IPS-18a (cell line): Measurements from ENCODE around the gene ADCY5.

Experiments used
- H3K27ac ChIP-seq: one replicate; pipeline ENCODE4 v1.5.1; 2013; ENCODE audit warnings: low read length
- H3K27me3 ChIP-seq: one replicate; pipeline ENCODE4 v1.6.1; 2013; ENCODE audit warnings: mild to moderate bottlenecking, low read length; ENCODE audit not compliant: control insufficient read depth, insufficient read depth
- H3K36me3 ChIP-seq: one replicate; pipeline ENCODE4 v1.6.1; 2013; ENCODE audit warnings: low read depth, low read length; ENCODE audit not compliant: control insufficient read depth
- H3K4me1 ChIP-seq: one replicate; pipeline ENCODE4 v1.6.1; 2013; ENCODE audit warnings: low read depth, low read length; ENCODE audit not compliant: control insufficient read depth
- H3K4me3 ChIP-seq: one replicate; pipeline ENCODE4 v1.5.1; 2013; ENCODE audit warnings: low read length
- H3K9ac ChIP-seq: one replicate; pipeline ENCODE4 v1.6.1; 2013; ENCODE audit warnings: mild to moderate bottlenecking, low read length, moderate library complexity
- H3K9me3 ChIP-seq: one replicate; pipeline ENCODE4 v1.6.1; 2013; ENCODE audit warnings: low read depth, low read length; ENCODE audit not compliant: control insufficient read depth

The ADCY5 gene

DNA sequence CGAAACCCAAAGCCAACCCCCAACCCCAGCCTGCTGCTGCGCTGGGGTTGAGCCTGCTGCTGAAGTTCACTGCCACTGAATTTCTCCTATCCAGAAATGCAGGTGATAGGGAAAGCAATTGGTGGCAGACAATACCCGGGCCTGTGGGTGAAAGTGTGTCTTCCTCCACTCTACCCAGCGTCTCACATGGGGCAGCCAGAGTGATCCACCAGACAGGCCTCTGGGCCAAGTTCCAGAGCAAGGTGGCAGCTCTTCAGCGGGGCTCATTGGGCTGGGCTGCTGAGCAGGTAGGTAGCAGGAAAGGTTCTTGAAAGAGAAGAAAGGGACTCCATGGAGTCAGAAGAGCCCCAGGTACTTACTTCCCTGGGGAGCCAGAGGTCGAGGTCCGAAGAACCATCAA is 6.0 kb downstream of the ADCY5 start:
- Histone ChIP-seq H3K9ac (no peak overlapping the region), H3K9me3 (no peaks in the 10 kb centered on the region), H3K4me3 (no peak overlapping the region), H3K4me1 (no peaks in the 10 kb centered on the region), H3K27me3 (peaks cover 25% of the 10 kb centered on the region), H3K36me3 (no peaks in the 10 kb centered on the region), H3K27ac (no peak overlapping the region)

DNA sequence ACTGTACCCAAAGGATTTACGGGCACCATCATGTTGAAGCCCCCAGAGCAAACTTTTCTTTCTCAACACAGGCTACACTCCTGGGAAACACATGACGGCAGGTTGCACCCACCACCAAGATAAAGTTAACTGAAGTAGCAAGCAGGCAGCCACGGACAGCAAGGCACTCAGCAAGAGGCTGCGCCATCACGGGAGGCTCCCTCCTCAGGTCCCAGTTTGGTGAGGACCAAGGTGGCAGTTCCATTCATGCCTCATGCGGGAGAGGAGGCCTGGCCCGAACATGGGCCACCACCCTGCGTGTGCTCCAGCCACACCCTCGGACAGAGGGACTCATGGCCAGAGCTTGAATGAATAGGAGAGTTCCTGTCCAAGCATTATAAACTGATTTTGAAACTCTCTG is 6.8 kb downstream of the ADCY5 start:
- H3K4me3 ChIP-seq = no peak overlapping the region
- no peak overlapping the region for H3K27ac ChIP-seq
- no peak overlapping the region for H3K9ac ChIP-seq
- H3K36me3 ChIP-seq = no peaks in the 10 kb centered on the region
- H3K27me3 ChIP-seq = peaks cover 18% of the 10 kb centered on the region
- H3K9me3 ChIP-seq = no peaks in the 10 kb centered on the region
- no peaks in the 10 kb centered on the region for H3K4me1 ChIP-seq

DNA sequence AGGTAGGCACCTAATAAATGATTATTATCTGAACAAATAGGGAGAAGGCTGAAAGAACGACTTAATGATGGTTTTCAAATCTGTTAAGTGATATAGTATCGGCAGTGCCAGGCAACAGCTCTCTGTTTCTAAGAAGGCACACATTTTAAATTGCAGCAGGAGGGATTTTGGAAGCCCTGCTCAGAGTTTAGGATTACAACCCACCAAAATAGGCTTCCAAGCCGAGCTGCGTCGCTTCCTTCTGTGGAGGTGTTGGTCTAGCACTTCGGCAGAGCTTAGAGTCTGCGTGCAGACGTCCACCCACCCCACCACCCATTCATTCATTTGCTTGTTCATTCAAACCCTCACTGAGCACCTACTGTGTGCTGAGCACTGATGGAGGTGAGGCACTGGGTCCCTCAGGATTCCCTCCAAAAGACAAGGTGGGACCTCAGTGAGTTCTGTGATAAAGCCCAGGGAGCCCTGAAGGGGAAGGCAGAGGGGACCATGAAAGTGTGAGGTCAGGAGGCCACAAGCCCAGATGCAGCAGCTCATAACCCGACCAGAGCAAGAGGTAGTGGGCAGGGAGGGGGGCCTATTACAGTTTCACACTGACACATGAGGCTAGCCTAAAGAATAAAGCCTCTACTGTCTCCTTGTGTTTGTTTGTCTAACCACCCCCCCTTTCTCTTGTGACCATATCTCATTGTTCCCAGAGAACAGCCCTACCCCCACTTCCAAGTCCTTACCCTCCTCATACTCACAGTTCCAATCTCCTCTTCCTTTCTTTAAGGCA is 8.9 kb downstream of the ADCY5 start:
- H3K4me1 ChIP-seq = no peaks in the 10 kb centered on the region
- no peak overlapping the region for H3K4me3 ChIP-seq
- H3K36me3 ChIP-seq = no peaks in the 10 kb centered on the region
- H3K9ac ChIP-seq = no peak overlapping the region
- H3K27ac ChIP-seq = no peak overlapping the region
- H3K27me3 ChIP-seq = no peaks in the 10 kb centered on the region
- H3K9me3 ChIP-seq = no peaks in the 10 kb centered on the region

DNA sequence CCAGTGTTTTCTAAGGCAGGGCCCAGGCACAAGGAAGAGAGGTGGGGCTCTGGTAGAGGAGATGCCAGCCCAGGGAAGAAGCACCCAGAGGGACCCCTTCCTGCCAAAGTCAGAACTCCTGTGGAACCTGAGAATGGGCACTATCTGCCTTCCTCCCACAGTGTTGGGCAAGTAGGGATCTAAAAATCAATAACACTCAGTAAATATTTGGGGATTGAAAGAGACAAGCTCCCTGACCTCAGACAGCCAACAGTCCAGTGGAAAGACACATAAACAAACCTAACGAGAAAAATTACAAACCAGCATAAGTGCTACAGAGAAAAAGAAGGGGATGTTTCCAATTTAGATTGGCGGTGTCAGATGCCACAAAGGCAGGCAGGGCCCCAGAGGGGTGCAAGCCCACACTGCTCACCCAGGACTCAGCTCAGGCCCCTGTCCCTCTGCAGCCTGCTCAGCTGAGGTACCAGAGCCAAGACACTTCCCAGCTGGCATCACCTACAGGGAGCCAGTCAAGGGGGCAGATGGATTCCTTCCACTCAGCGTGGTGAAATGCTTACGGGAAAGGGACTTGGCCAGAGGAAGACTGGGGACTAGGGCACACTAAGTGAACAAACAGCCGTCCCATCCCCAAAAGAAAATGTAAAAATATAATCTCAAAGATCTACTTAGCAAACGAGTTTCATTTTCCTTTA is 15.9 kb downstream of the ADCY5 start:
- Histone ChIP-seq H3K9ac (no peak overlapping the region), H3K36me3 (no peaks in the 10 kb centered on the region), H3K27ac (no peak overlapping the region), H3K4me3 (no peak overlapping the region), H3K4me1 (no peaks in the 10 kb centered on the region), H3K27me3 (no peaks in the 10 kb centered on the region), H3K9me3 (no peaks in the 10 kb centered on the region)

DNA sequence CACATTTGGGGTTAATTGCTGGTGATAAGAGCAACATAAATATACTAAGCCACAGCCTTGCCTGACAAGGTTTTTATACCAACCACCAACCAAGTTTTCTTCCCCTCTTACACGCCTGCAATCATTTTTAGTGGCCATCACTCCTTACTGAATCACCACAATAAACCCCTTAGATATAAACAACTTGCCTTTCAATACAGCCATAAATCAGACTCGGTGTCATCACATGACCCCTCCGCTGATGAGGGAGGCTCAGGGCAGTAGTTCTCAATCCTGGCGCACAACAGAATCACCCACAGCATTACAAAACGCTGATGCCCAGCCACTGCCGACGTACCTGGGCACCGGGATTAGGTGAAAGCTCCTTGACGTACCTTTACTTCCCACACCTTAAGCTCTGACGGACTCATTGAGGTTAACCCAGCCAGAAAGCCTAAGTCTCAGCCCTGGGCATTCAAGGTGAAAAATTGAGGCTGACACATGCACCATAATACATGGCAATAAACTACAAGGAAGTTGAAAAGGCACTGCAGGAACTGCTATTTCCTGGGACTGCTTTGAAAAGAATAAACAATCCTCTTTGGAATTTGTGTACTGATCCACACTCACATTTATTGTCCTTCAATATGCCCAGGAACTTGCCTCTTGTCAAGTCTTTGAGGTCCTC is 17.1 kb downstream of the ADCY5 start:
- Histone ChIP-seq H3K9ac (no peak overlapping the region), H3K4me1 (no peaks in the 10 kb centered on the region), H3K4me3 (no peak overlapping the region), H3K27me3 (no peaks in the 10 kb centered on the region), H3K9me3 (no peaks in the 10 kb centered on the region), H3K27ac (no peak overlapping the region), H3K36me3 (no peaks in the 10 kb centered on the region)

DNA sequence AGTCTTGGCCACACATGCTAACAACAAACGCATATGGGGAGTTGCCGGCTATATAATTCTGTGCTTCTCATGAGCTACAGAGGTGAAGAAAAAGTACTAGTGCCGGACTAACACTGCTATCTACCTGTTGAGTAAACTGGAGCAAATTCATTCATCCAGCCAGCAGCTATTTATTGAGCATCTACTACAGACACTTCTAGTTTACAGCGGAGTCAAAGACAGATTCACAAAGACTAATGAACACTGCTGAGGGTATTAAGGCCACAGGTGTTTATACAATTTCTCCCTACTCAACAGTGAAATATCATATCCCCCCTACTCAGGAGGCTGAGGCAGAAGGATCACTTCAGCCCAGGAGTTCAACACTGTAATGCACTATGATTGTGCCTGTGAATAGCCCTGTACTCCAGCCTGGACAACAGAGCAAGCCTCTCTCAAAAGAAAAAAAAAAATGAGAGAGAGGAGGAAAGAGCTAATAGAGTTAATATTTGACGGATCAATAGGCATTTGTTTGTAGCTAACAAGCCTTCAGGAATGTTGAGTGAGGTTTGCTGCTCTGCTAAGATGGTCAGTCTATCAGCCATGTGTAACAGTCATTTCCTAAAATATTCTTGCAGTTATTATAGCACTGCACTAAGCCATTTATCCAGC is 17.8 kb downstream of the ADCY5 start:
- Histone ChIP-seq H3K4me1 (no peaks in the 10 kb centered on the region), H3K36me3 (no peaks in the 10 kb centered on the region), H3K27ac (no peak overlapping the region), H3K4me3 (no peak overlapping the region), H3K9me3 (no peaks in the 10 kb centered on the region), H3K27me3 (no peaks in the 10 kb centered on the region), H3K9ac (no peak overlapping the region)

DNA sequence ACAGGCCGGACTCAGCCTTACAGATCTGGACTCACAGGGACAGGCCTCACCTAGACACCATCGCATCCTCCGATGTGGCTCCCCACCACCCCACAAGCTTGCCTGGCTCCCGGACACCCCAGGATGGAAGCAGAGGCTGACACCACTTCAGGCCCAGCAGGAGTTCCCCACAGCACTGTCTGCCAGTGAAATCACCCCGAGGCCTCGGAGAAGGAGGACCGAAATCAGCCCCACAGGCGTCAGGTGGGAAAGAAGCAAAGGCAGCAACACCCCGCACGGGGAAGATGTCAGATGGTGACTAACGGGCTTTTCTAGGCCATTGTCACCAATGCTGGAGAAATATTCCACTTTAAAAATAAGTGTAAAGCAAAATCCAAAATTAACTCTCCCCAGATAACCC is 18.6 kb downstream of the ADCY5 start:
- Histone ChIP-seq H3K36me3 (no peaks in the 10 kb centered on the region), H3K9me3 (no peaks in the 10 kb centered on the region), H3K4me3 (no peak overlapping the region), H3K4me1 (no peaks in the 10 kb centered on the region), H3K9ac (no peak overlapping the region), H3K27me3 (no peaks in the 10 kb centered on the region), H3K27ac (no peak overlapping the region)

DNA sequence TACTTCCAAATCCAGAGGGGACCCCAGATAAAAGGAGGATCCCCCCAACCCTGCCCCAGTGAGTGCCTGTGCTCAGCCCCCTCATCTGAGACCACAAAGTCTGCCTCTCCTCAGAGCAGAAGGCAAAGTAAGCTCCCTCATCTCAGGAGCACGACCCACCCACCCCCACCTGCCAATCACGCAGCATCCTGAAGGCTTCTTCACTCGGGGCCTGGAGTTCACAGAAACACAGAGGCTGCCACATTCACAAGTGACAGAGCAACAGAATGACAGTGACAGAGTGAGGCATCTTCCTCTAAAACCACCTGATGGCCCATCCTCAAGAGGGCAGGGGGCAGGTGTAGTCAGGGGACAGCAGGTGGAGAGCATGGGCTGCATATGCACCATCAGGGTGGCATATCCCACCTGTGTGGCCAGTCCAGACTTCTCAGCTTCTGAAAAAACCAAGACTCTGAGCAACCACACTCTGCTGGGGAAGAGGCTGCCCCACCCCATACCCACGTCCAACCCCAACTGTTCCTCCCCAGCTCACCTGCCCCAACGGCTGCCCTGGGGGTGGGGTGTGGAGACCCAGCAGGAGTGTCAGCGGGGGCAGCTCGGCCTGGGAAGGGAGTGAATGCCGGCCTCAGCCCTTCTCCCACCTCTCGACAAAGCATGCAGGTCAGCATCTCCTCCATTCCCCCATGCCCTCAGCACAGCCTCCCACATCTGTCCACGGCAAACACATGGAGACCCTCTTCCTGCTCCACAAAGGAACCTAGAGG is 19.3 kb downstream of the ADCY5 start:
- Histone ChIP-seq H3K27me3 (no peaks in the 10 kb centered on the region), H3K4me1 (no peaks in the 10 kb centered on the region), H3K9ac (no peak overlapping the region), H3K36me3 (no peaks in the 10 kb centered on the region), H3K4me3 (no peak overlapping the region), H3K27ac (no peak overlapping the region), H3K9me3 (no peaks in the 10 kb centered on the region)

DNA sequence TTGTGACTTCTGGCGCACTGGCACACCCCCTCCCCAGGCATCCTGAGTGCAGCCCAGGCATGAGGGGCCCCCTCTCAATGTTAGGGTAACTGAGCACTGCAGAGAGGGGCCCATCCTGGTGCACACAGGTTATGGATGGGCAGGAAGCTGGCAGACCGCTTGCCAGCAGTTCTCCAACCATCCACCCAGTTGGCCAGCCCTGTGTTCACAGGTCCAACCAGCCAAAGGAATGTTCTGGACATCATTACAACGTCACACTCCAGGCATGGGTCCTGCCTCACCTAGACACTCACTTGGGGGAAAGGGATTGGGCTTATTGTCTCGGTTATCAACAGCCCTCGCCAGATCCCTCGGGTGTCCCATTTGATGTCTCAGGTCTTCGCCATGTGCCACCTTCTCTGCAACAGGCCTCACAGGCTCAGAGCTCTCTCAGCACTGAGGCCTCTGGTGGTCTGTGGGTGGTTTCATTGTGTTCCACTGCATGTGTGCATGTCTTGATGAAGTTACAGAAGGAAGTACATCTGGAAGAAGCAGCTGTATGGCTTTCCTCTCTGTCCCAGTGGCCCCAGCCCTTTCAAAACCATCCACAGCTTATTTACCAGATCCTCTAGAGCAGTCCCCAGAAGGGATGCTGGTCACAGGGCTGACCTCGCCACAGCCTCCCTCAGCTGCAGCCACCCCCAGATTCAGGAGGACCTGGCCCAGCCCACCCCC is 23.7 kb downstream of the ADCY5 start:
- no peaks in the 10 kb centered on the region for H3K9me3 ChIP-seq
- no peak overlapping the region for H3K4me3 ChIP-seq
- no peaks in the 10 kb centered on the region for H3K36me3 ChIP-seq
- no peaks in the 10 kb centered on the region for H3K4me1 ChIP-seq
- no peak overlapping the region for H3K27ac ChIP-seq
- H3K9ac ChIP-seq = no peak overlapping the region
- no peaks in the 10 kb centered on the region for H3K27me3 ChIP-seq

DNA sequence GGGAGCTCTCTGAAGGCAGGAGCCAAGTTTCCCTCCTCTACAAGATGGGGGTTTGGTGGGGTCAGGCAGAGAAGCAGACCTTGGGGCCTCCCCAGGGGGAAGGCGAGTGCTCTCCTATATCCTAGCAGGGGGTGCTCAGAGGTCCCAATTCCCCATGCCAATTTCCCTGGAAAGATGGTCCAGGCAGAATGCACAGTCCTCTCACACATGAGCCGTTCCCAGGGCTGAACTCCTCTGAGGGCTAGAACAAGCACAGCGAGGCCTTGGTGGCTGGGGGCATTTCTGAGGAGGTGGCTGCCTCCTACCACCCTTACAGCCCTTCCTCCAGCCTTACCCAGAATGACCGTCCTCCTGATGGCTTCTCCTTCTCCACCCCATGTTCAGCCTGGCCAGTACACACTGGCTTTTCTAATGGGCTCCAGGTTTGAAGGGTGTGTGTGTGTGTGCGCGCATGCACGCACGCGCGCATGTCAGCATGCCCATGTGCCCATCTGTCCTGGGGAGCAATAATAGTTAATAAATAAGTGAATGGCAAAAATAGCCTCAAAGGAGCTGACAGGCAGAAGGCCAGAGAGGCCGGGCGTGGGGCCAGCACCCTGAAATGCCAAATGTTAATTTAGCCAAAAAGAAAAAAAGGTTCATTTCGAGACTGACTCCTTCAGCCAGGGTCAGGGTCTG is 24.4 kb downstream of the ADCY5 start:
- Histone ChIP-seq H3K9ac (no peak overlapping the region), H3K27me3 (no peaks in the 10 kb centered on the region), H3K4me1 (no peaks in the 10 kb centered on the region), H3K9me3 (no peaks in the 10 kb centered on the region), H3K4me3 (no peak overlapping the region), H3K36me3 (no peaks in the 10 kb centered on the region), H3K27ac (no peak overlapping the region)
